ENCODE results near the gene TATDN3. TPM values are rescaled to one million over a fixed set of nuclear protein-coding genes. Genes with fewer than 3 reads are reported as not detected.

Gene TATDN3
- total and polyA plus RNA-seq, 2 of the 8 experiments (the other 6 are each of a cell fraction or from before 2014, with no cell fraction given), result 6.9 to 19.4 TPM

DNA sequence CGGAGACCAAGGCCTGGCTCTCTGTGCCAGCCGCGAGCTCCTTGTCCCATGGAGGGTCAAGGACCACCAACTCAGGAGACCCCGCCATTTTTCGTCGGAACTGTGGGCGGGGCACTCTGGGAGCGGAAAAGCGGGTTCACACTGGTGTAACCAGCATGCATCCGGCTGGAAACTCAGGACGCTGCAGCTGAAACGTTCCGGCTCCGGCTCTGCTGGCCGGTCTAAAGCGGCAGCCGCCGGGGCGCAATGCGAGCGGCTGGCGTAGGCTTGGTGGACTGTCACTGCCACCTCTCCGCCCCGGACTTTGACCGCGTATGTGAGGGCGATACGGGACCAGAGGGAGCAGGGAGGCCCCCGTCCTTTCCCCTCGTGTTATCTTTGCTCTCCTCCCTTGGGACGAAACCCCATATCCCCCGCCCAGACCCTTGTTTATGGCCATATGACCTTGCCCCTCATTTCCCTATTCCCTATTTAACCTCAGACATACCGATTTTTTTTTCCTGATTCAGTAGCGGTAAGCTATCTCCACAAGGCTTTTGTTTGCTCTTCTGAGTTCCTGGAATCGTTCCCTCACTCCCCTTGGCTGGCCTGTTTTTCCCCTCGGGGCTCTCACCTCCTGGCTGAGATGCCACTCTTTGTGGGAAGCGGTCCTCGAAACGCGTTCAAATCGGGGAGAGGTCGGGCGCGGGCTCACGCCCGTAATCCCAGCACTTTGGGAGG, at the start of gene TATDN3, which contains the start of gene NSL1 (continued):
- TF ChIP-seq MAFK (IDR thresholded peaks at IDR 0.05; ENCODE audit: low read depth, low read length) (no peak; the same call in 1 of the 2 replicates), HDAC2 (IDR thresholded peaks at IDR 0.05; ENCODE audit: borderline replicate concordance in 1 of 2, low read depth in 2 of 2, low read length in 2 of 2) (peak in 1 of 2 experiments; percentile 28; a peak in 1 of 4 replicates), CHD2 (IDR thresholded peaks at IDR 0.05; ENCODE audit: low read length) (0 out of 2 replicates have a peak, but pooled peaks have one; percentile 47), RFX5 (IDR thresholded peaks at IDR 0.05; ENCODE audit: borderline replicate concordance, low read depth, low read length) (no peak), KDM5A (IDR thresholded peaks at IDR 0.05; ENCODE audit: low read length) (peak; percentile 94), SP1 (IDR thresholded peaks at IDR 0.05; ENCODE audit: low read depth, low read length) (peak; percentile 92), RBBP5 (IDR thresholded peaks at IDR 0.05; ENCODE audit: borderline replicate concordance, low read depth, low read length) (peak; percentile 88), TAF1 (IDR thresholded peaks at IDR 0.05; ENCODE audit: low read depth, low read length) (peak; percentile 99), CTBP2 (IDR thresholded peaks at IDR 0.05; ENCODE audit: borderline replicate concordance, insufficient read depth, insufficient read length, low read length) (peak; percentile 71), SP2 (IDR thresholded peaks at IDR 0.05; ENCODE audit: low read length) (no peak), PHF8 (conservative IDR thresholded peaks at IDR 0.05; ENCODE audit: low read depth, low read length) (peak; percentile 88), ASH2L (IDR thresholded peaks at IDR 0.05; ENCODE audit: low read length) (peak; percentile 99), ATF2 (IDR thresholded peaks at IDR 0.05; ENCODE audit: low read length) (no peak; the same call in 1 of the 2 replicates), POU5F1 (IDR thresholded peaks at IDR 0.05; ENCODE audit: low read depth, low read length) (no peak)
- TF ChIP-seq, protein P1, sequence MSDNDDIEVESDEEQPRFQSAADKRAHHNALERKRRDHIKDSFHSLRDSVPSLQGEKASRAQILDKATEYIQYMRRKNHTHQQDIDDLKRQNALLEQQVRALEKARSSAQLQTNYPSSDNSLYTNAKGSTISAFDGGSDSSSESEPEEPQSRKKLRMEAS (IDR thresholded peaks at IDR 0.05), result peak; percentile 79
